ENCODE measurements around the gene WNT9B. TPM values are rescaled to one million over a fixed set of nuclear protein-coding genes. Genes with fewer than 3 reads are reported as not detected.

WNT9B gene
- total RNA-seq, 1 experiment from 2014 or later = 0.83 TPM

DNA sequence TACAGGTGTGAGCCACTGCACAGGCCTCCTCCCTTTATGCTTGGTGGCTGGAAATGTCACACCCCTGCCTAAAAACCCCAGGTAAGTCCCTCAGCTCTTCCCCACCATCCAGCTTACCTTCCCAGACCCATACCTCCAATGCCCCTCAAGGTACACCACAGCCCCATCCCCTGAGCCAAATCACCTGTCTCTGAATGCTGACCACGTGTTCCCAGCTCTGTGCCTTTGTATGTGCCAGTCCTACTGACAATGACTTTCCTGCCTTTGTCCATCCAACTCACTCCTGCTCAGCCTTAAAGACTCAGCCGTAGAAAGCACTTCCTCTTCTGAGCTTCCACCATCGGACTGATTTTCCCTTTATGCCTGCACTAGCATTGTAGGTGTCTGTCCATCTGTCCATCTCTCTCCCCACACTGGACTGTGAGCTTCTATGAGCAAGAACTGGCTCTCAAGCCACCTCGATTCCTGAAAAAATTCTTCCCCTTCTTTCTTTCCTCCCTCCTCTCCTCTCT is 40.9 kb downstream of the WNT9B start:
- no peak overlapping the region for H3K4me3 ChIP-seq (ENCODE audit: insufficient read depth, low read depth, low read length)
- DNase-seq = no peak
- H3K27me3 ChIP-seq (ENCODE audit: control insufficient read depth, insufficient read depth, low read length) = no peaks in the 10 kb centered on the region

GRCh38 chr17:46894024-46894423 is 42.6 kb downstream of the WNT9B start:
- Histone ChIP-seq H3K36me3 (replicated peaks; ENCODE audit: control insufficient read depth, insufficient read depth, low read length) (no peaks in the 10 kb centered on the region), H3K4me3 (ENCODE audit: insufficient read depth, low read depth, low read length) (no peak overlapping the region), H3K27me3 (ENCODE audit: control insufficient read depth, insufficient read depth, low read length) (no peaks in the 10 kb centered on the region)
- DNase-seq = no peak

More for the DNA sequence above, 40.9 kb downstream of the WNT9B start:
- no peaks in the 10 kb centered on the region for H3K36me3 ChIP-seq (replicated peaks; ENCODE audit: control insufficient read depth, insufficient read depth, low read length)

DNA sequence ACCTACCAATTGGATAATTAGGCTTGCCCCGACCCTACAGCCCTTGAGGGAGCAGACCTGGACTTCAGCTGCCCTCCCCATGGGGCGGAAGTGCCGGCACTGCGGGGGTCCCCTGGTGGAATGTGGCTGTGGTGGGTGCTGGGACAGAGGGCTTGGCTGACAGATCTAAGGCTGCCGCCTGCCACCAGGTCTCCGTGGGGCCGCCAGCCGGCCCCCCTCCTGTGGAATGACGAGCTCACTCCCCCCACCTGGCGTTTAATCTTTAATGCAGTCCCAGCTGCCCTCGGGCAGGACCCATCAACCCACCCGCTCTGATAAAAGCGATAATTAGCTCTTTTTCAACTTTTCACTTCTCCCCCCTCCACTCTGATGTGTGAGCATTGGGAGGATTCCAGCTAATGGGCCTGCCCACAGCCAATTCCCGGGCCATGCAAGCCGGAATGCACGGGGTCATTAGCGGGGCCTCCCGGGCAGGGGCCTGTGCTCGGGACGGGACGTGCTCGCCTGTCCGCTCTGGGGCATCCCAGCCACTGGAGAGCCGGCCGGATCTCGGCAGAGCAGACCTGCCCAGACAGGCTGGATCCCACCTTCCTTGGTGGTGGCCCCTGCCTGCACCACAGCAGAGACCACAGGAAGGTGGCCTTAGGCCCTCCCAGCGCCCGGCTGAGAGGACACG is 43.2 kb downstream of the WNT9B start:
- DNase-seq = peak; percentile 78

DNA sequence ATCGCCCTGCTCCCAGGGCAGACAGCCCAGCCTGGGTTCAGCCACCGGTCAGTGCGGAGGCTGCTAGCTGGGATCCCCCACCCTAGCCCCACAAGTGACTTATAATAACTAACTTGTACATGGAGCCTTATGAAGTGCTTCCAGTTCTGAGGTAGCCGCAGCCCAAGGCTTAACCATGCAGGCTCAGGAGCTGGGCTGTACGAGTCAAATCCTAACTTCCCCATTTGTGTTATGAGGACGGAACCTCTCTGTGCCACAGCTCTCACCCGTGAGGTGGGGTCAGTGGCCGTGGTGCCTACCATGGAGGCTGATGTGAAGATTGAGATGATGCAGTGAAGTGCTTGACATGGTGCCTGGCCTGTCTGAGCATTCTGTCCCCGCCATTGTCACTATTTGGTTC is 43.8 kb downstream of the WNT9B start:
- Histone ChIP-seq H3K36me3 (replicated peaks; ENCODE audit: control insufficient read depth, insufficient read depth, low read length) (no peaks in the 10 kb centered on the region), H3K27me3 (ENCODE audit: control insufficient read depth, insufficient read depth, low read length) (no peaks in the 10 kb centered on the region), H3K4me3 (ENCODE audit: insufficient read depth, low read depth, low read length) (no peak overlapping the region)
- DNase-seq = no peak

More for the DNA sequence above, 43.2 kb downstream of the WNT9B start:
- H3K4me3 ChIP-seq (ENCODE audit: insufficient read depth, low read depth, low read length) = no peak overlapping the region
- H3K36me3 ChIP-seq (replicated peaks; ENCODE audit: control insufficient read depth, insufficient read depth, low read length) = no peaks in the 10 kb centered on the region
- no peaks in the 10 kb centered on the region for H3K27me3 ChIP-seq (ENCODE audit: control insufficient read depth, insufficient read depth, low read length)

GRCh38 chr17:46896991-46897390 is 45.6 kb downstream of the WNT9B start:
- DNase-seq = no peak
- no peaks in the 10 kb centered on the region for H3K27me3 ChIP-seq (ENCODE audit: control insufficient read depth, insufficient read depth, low read length)
- no peaks in the 10 kb centered on the region for H3K36me3 ChIP-seq (replicated peaks; ENCODE audit: control insufficient read depth, insufficient read depth, low read length)
- no peak overlapping the region for H3K4me3 ChIP-seq (ENCODE audit: insufficient read depth, low read depth, low read length)

- H3K4me3 ChIP-seq (ENCODE audit: insufficient read depth, low read depth, low read length) = no peak overlapping the region
- H3K27me3 ChIP-seq (ENCODE audit: control insufficient read depth, insufficient read depth, low read length) = no peaks in the 10 kb centered on the region
- DNase-seq = no peak
- H3K36me3 ChIP-seq (replicated peaks; ENCODE audit: control insufficient read depth, insufficient read depth, low read length) = no peaks in the 10 kb centered on the region
Measured at GRCh38 chr17:46898364-46898763, 47.0 kb downstream of the WNT9B start.

GRCh38 chr17:46898860-46899259 is 47.5 kb downstream of the WNT9B start:
- no peaks in the 10 kb centered on the region for H3K27me3 ChIP-seq (ENCODE audit: control insufficient read depth, insufficient read depth, low read length)
- no peak overlapping the region for H3K4me3 ChIP-seq (ENCODE audit: insufficient read depth, low read depth, low read length)
- DNase-seq = no peak
- no peaks in the 10 kb centered on the region for H3K36me3 ChIP-seq (replicated peaks; ENCODE audit: control insufficient read depth, insufficient read depth, low read length)

GRCh38 chr17:46901291-46901690 is 49.9 kb downstream of the WNT9B start:
- H3K36me3 ChIP-seq (replicated peaks; ENCODE audit: control insufficient read depth, insufficient read depth, low read length) = no peaks in the 10 kb centered on the region
- H3K27me3 ChIP-seq (ENCODE audit: control insufficient read depth, insufficient read depth, low read length) = no peaks in the 10 kb centered on the region
- no peak for DNase-seq
- H3K4me3 ChIP-seq (ENCODE audit: insufficient read depth, low read depth, low read length) = no peak overlapping the region

- no peak for DNase-seq
- Histone ChIP-seq H3K4me3 (ENCODE audit: insufficient read depth, low read depth, low read length) (no peak overlapping the region), H3K36me3 (replicated peaks; ENCODE audit: control insufficient read depth, insufficient read depth, low read length) (no peaks in the 10 kb centered on the region), H3K27me3 (ENCODE audit: control insufficient read depth, insufficient read depth, low read length) (no peaks in the 10 kb centered on the region)
Measured at GRCh38 chr17:46903762-46904672, 52.6 kb downstream of the WNT9B start.

- no peaks in the 10 kb centered on the region for H3K36me3 ChIP-seq (replicated peaks; ENCODE audit: control insufficient read depth, insufficient read depth, low read length)
- no peak for DNase-seq
- H3K27me3 ChIP-seq (ENCODE audit: control insufficient read depth, insufficient read depth, low read length) = no peaks in the 10 kb centered on the region
- H3K4me3 ChIP-seq (ENCODE audit: insufficient read depth, low read depth, low read length) = no peak overlapping the region
Measured at GRCh38 chr17:46908068-46908737, 56.8 kb downstream of the WNT9B start.

- Histone ChIP-seq H3K27me3 (ENCODE audit: control insufficient read depth, insufficient read depth, low read length) (no peaks in the 10 kb centered on the region), H3K36me3 (replicated peaks; ENCODE audit: control insufficient read depth, insufficient read depth, low read length) (no peaks in the 10 kb centered on the region), H3K4me3 (ENCODE audit: insufficient read depth, low read depth, low read length) (no peak overlapping the region)
- DNase-seq = no peak
Measured at GRCh38 chr17:46910179-46910927, 59.0 kb downstream of the WNT9B start.

GRCh38 chr17:46911311-46911710 is 59.9 kb downstream of the WNT9B start:
- Histone ChIP-seq H3K4me3 (ENCODE audit: insufficient read depth, low read depth, low read length) (no peak overlapping the region), H3K36me3 (replicated peaks; ENCODE audit: control insufficient read depth, insufficient read depth, low read length) (no peaks in the 10 kb centered on the region), H3K27me3 (ENCODE audit: control insufficient read depth, insufficient read depth, low read length) (no peaks in the 10 kb centered on the region)
- no peak for DNase-seq

DNA sequence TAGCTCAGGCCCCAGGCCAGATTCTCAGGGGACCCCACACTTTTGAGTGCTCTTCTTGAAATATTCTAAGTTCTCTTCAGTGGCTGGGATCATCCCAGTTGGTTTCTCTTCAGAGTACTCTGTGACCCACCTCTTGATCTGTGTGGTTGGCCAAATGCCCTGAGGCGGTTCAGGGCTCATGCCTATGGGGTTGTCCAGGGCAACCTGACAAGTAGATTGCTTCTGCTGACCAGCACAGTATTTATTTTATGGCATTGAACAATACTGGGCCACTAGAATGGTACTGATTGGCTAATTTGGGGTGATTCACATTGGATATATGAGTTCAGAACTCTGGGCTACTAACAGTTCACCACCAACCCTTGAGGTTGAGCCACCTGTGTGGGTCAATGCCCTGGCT is 64.2 kb downstream of the WNT9B start:
- DNase-seq = no peak

DNA sequence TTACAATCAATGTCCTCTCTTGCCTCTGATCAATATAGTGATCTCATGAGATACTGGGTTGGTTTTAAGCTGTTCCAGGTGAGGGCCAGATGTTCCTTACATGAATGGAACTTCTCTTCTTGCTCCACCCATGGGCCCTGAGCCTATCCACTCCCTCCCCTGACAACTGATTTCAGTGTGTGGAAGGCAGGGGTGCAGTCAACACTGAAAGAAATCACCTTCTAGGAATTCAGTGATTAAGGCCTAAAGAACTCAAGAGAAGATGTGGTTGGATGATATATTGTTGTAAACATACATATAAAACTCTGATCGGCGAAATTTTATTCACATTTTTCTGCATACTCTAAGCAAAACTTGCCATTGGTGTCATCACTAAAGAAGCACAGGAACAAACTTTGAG is 64.8 kb downstream of the WNT9B start:
- no peaks in the 10 kb centered on the region for H3K36me3 ChIP-seq (replicated peaks; ENCODE audit: control insufficient read depth, insufficient read depth, low read length)
- H3K27me3 ChIP-seq (ENCODE audit: control insufficient read depth, insufficient read depth, low read length) = no peaks in the 10 kb centered on the region
- DNase-seq = no peak
- no peak overlapping the region for H3K4me3 ChIP-seq (ENCODE audit: insufficient read depth, low read depth, low read length)

More for the DNA sequence above, 64.2 kb downstream of the WNT9B start:
- no peak overlapping the region for H3K4me3 ChIP-seq (ENCODE audit: insufficient read depth, low read depth, low read length)
- H3K27me3 ChIP-seq (ENCODE audit: control insufficient read depth, insufficient read depth, low read length) = no peaks in the 10 kb centered on the region
- no peaks in the 10 kb centered on the region for H3K36me3 ChIP-seq (replicated peaks; ENCODE audit: control insufficient read depth, insufficient read depth, low read length)
